Measurements from ENCODE around the gene NXPH4.

DNA sequence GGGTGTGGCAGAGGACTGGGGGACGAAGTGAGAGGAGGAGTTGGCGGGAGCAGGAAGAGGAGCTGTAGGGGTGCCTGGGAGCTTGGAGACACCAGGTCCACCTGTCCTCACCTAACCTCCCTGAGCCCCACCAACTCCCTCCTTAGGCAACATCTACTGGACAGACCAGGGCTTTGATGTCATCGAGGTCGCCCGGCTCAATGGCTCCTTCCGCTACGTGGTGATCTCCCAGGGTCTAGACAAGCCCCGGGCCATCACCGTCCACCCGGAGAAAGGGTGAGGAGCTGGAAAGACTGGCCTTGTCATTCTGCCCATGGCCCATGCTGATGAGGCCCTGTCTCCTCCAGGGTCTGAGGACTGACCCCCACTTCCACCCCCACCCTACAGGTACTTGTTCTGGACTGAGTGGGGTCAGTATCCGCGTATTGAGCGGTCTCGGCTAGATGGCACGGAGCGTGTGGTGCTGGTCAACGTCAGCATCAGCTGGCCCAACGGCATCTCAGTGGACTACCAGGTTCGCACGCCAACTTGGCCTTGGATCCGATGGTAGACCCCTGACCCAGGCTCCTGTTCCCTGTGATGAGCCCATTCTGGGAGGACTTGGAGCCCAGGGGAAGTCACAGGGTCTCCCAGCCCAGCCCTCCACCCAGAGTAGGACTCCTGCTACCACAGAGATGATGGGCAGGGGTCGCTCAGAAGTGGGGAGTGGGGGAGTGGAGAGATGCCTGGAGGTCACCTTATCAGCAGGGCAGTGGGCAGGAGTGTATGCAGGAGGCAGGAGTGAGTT lies 32.5 kb upstream of the NXPH4 start:
- TF ChIP-seq, protein P1, sequence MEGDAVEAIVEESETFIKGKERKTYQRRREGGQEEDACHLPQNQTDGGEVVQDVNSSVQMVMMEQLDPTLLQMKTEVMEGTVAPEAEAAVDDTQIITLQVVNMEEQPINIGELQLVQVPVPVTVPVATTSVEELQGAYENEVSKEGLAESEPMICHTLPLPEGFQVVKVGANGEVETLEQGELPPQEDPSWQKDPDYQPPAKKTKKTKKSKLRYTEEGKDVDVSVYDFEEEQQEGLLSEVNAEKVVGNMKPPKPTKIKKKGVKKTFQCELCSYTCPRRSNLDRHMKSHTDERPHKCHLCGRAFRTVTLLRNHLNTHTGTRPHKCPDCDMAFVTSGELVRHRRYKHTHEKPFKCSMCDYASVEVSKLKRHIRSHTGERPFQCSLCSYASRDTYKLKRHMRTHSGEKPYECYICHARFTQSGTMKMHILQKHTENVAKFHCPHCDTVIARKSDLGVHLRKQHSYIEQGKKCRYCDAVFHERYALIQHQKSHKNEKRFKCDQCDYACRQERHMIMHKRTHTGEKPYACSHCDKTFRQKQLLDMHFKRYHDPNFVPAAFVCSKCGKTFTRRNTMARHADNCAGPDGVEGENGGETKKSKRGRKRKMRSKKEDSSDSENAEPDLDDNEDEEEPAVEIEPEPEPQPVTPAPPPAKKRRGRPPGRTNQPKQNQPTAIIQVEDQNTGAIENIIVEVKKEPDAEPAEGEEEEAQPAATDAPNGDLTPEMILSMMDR (conservative IDR thresholded peaks at IDR 0.05): no peak
- TF ChIP-seq ZFX (IDR thresholded peaks at IDR 0.05): no peak
